Gastrocnemius medialis (tissue), 4 donors: Measurements from ENCODE around the gene ARSH.
"Not testable (repeated sequence)": the region's sequence is repeated elsewhere in the genome, so short reads cannot be mapped to it uniquely, and the experiment has no call there.

ENCODE experiments used
- POLR2A ChIP-seq, 2 donors: fragments of 450-650 bp; IDR thresholded peaks; one replicate each; pipeline ENCODE4 v1.6.1; 2017; ENCODE audit warnings: antibody characterized with exemption in 2 of 2, mild to moderate bottlenecking in 2 of 2, moderate library complexity in 2 of 2
- TF ChIP-seq, protein P1 (sequence below), 5 experiments: fragments of 450-650 bp in 3 of 5; fragments of 200-600 bp in 2 of 5; sonication (generic) in 2 of 5; IDR thresholded peaks in 4 of 5; conservative IDR thresholded peaks in 1 of 5; 1 replicate in 4 of 5; 2 replicates in 1 of 5; pipeline ENCODE4 v1.5.1; 2016 to 2019; ENCODE audit warnings: antibody characterized with exemption in 5 of 5, mild to moderate bottlenecking in 3 of 5, moderate library complexity in 3 of 5

DNA sequence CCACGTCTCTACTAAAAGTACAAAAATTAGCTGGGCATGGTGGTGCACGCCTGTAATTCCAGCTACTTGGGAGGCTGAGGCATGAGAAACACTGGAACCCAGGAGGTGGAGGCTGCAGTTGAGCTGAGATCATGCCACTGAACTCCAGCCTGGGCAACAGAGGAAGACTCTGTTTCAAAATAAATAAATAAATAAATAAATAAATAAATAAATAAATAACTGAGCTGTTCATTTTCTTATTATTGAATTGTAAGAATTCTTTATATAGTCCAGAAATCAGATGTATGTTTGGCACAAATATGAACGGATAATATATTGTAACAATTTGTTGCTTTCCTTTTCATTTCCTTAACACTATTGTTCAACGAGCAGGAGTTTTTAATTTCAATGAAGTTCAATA, 27.7 kb upstream of the ARSH start:
- TF ChIP-seq, protein P1, sequence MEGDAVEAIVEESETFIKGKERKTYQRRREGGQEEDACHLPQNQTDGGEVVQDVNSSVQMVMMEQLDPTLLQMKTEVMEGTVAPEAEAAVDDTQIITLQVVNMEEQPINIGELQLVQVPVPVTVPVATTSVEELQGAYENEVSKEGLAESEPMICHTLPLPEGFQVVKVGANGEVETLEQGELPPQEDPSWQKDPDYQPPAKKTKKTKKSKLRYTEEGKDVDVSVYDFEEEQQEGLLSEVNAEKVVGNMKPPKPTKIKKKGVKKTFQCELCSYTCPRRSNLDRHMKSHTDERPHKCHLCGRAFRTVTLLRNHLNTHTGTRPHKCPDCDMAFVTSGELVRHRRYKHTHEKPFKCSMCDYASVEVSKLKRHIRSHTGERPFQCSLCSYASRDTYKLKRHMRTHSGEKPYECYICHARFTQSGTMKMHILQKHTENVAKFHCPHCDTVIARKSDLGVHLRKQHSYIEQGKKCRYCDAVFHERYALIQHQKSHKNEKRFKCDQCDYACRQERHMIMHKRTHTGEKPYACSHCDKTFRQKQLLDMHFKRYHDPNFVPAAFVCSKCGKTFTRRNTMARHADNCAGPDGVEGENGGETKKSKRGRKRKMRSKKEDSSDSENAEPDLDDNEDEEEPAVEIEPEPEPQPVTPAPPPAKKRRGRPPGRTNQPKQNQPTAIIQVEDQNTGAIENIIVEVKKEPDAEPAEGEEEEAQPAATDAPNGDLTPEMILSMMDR (IDR thresholded peaks at IDR 0.05 in 4 of 5, conservative IDR thresholded peaks at IDR 0.05 in 1 of 5): not testable (repeated sequence)
- not testable (repeated sequence) for TF ChIP-seq POLR2A (IDR thresholded peaks at IDR 0.05)
